Thoracic aorta (tissue), 2 donors: ENCODE measurements around the gene B4GALNT4. TPM values are rescaled to one million over a fixed set of nuclear protein-coding genes. Genes with fewer than 3 reads are reported as not detected.

Experiments used
- ATAC-seq: fragments of 150-250 bp; one replicate; pipeline ENCODE4 v1.8.0; 2017; ENCODE audit warnings: low read depth; ENCODE audit not compliant: insufficient number of reproducible peaks, low FRiP score
- DNase-seq: peaks from one replicate; pipeline ENCODE4 v3.0.0-alpha.2; 2020; ENCODE audit warnings: low spot score
- H3K27ac ChIP-seq, 2 donors: fragments of 200-600 bp; sonication (generic); 1 replicate in 1 of 2; 2 replicates in 1 of 2; pipeline ENCODE4 v1.5.1; 2016; ENCODE audit warnings: mild to moderate bottlenecking in 2 of 2, moderate library complexity in 2 of 2
- H3K27me3 ChIP-seq: fragments of 200-600 bp; sonication (generic); replicated peaks from 2 replicates; pipeline ENCODE4 v1.6.0; 2016; ENCODE audit warnings: mild to moderate bottlenecking; ENCODE audit not compliant: insufficient read depth
- H3K36me3 ChIP-seq: fragments of 200-600 bp; sonication (generic); one replicate; pipeline ENCODE4 v1.5.1; 2016
- H3K4me1 ChIP-seq, 2 donors: fragments of 200-600 bp; sonication (generic); 1 replicate in 1 of 2; 2 replicates in 1 of 2; pipeline versions ENCODE4 v1.5.1 to v1.6.0; 2016; ENCODE audit warnings: low read depth in 2 of 2, mild to moderate bottlenecking in 1 of 2; ENCODE audit not compliant: control insufficient read depth in 1 of 2
- H3K4me3 ChIP-seq: fragments of 200-600 bp; sonication (generic); 2 replicates; pipeline ENCODE4 v1.5.1; 2016; ENCODE audit warnings: mild to moderate bottlenecking
- H3K9me3 ChIP-seq: fragments of 200-600 bp; sonication (generic); 2 replicates; pipeline ENCODE4 v1.5.1; 2016
- total RNA-seq, 2 donors: library from RNA; depleted of rRNA; stranded (reverse); fragments of >200 nt; gene quantifications; one replicate each; pipeline versions ENCODE4 v1.1.0 to v1.2.3, GENCODE V29; 2016
- TF ChIP-seq, protein P1 (sequence below): fragments of 200-600 bp; sonication (generic); IDR thresholded peaks from one replicate; pipeline ENCODE4 v1.5.1; 2019; ENCODE audit warnings: antibody characterized with exemption

The B4GALNT4 gene
- total RNA-seq, 2 donors from 2014 or later: 0.78 to 3.7 TPM

DNA sequence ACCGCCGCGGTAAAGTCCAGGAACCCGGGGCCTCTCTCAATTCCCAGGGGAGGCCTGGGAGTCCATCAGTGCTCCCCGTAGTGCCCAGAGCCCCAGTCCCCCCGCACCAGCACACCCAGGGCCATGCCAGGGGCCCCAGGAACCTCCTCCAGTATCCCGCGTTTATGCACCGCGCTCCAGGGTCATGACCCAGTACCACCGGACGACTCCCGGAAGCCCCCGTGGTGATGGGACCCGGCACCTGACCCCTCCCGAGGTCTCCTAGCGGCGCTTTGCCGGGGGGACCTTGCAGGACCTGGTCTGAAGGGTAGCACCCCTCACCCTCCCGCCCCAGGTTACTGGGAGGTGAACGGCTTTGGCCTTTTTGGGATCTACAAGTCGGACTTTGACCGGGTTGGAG is 11.2 kb downstream of the B4GALNT4 start:
- Histone ChIP-seq H3K27ac (no peak overlapping the region), H3K4me3 (no peak overlapping the region), H3K9me3 (no peaks in the 10 kb centered on the region), H3K4me1 (no peaks in the 10 kb centered on the region), H3K27me3 (no peaks in the 10 kb centered on the region), H3K36me3 (no peaks in the 10 kb centered on the region)
- DNase-seq (no peak), ATAC-seq (no peak)
- TF ChIP-seq, protein P1, sequence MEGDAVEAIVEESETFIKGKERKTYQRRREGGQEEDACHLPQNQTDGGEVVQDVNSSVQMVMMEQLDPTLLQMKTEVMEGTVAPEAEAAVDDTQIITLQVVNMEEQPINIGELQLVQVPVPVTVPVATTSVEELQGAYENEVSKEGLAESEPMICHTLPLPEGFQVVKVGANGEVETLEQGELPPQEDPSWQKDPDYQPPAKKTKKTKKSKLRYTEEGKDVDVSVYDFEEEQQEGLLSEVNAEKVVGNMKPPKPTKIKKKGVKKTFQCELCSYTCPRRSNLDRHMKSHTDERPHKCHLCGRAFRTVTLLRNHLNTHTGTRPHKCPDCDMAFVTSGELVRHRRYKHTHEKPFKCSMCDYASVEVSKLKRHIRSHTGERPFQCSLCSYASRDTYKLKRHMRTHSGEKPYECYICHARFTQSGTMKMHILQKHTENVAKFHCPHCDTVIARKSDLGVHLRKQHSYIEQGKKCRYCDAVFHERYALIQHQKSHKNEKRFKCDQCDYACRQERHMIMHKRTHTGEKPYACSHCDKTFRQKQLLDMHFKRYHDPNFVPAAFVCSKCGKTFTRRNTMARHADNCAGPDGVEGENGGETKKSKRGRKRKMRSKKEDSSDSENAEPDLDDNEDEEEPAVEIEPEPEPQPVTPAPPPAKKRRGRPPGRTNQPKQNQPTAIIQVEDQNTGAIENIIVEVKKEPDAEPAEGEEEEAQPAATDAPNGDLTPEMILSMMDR: no peak

DNA sequence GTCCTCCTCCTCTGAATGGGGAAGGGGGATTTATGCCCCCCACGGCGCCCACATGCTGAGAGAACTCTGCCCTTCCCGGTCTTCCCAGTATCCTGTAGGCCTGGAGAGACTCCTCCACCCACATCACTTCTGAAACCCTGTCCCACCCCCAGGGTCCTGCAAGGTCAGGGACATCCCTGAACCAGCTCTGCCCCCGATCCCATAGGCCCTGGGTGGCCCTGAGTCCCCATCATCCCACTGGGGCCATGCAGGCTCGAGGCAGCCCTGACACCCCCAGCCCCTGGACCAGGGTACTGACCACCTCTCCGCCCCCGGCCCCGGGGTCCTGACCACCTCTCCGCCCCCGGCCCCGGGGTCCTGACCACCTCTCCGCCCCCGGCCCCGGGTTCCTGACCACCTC is 11.7 kb downstream of the B4GALNT4 start:
- Histone ChIP-seq H3K27ac (no peak overlapping the region), H3K4me1 (no peaks in the 10 kb centered on the region), H3K4me3 (no peak overlapping the region), H3K36me3 (no peaks in the 10 kb centered on the region), H3K9me3 (no peaks in the 10 kb centered on the region), H3K27me3 (no peaks in the 10 kb centered on the region)
- no peak for ATAC-seq
- TF ChIP-seq, protein P1: no peak
- no peak for DNase-seq

DNA sequence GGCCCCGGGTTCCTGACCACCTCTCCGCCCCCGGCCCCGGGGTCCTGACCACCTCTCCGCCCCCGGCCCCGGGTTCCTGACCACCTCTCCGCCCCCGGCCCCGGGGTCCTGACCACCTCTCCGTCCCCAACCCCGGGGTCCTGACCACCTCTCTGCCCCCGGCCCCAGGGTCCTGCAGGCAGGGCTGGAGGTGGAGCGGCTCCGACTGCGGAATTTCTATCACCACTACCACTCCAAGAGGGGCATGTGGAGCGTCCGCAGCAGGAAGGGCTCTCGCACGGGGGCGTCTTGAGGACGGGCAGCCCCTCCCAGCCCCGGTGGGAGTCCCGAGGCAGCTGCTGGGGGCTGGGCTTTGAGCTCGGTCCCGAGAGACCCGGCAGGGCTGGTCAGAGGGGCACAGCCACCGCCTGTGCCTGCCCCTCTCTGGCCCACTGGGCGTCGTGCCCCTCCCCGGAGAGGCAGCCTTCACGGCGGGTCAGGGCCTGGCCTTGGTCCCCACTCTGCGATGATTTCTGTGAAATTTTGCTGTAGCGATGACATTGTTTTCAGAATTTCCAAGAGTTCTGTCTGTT is 12.3 kb downstream of the B4GALNT4 start:
- H3K9me3 ChIP-seq: peaks cover 2% of the 10 kb centered on the region
- no peaks in the 10 kb centered on the region for H3K36me3 ChIP-seq
- TF ChIP-seq, protein P1: no peak
- DNase-seq (no peak), ATAC-seq (no peak)
- no peaks in the 10 kb centered on the region for H3K4me1 ChIP-seq
- no peak overlapping the region for H3K4me3 ChIP-seq
- no peak overlapping the region for H3K27ac ChIP-seq
- no peaks in the 10 kb centered on the region for H3K27me3 ChIP-seq

DNA sequence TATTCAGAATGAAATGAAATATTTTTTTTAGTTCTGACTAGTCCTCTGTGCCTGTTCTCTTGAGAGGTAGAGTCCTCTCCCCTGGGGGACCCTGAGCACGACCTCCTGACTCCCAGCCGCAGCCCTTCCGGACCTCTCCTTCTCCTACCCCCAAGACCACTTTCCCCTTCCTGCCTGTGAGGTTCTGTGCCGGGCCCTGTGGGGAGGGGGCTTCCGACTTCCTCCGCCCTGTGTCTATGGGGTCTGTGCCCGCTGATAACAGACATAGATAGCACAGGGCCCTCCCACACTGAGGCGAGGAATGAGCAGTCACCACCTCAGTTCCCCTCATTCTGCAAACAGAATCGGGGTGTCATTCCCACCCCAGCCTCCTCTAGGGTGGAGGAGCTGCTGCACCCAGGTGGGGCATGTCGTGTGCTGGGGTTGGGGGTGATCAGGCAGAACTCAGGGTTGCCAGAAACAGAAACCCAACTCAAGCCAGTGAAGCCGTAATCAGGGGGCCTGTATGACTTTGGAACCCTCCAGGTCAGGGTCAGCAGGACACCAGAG is 12.9 kb downstream of the B4GALNT4 start:
- Histone ChIP-seq H3K4me3 (no peak overlapping the region), H3K9me3 (peaks cover 3% of the 10 kb centered on the region), H3K36me3 (no peaks in the 10 kb centered on the region), H3K27ac (no peak overlapping the region), H3K4me1 (no peaks in the 10 kb centered on the region), H3K27me3 (no peaks in the 10 kb centered on the region)
- TF ChIP-seq, protein P1: no peak
- ATAC-seq (no peak), DNase-seq (no peak)

DNA sequence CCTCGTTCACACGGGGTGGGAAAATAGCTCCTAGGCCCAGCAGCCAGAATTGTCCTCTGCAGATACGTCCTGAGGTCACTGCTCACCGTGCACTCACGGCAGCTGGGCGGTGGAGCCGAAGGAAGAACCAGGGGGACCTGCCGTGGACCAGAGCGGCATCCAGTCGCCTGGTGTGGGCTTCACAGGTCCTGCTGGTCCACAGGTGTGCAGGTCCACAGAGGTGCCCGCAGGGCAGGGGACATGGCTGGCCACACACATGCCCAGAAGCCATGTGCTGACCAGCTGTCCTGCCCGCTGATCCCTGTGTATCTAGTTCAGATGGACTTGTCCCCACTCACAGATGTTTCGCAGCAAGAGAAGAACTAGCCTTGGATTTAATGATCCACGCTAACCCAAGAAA is 14.1 kb downstream of the B4GALNT4 start:
- H3K4me1 ChIP-seq: no peaks in the 10 kb centered on the region
- H3K27me3 ChIP-seq: no peaks in the 10 kb centered on the region
- H3K4me3 ChIP-seq: no peak overlapping the region
- no peaks in the 10 kb centered on the region for H3K36me3 ChIP-seq
- no peak for ATAC-seq
- TF ChIP-seq, protein P1: no peak
- H3K9me3 ChIP-seq: peaks cover 3% of the 10 kb centered on the region
- DNase-seq: no peak
- H3K27ac ChIP-seq: no peak overlapping the region
